Measurements from ENCODE around the gene NTNG1. TPM values are rescaled to one million over a fixed set of nuclear protein-coding genes. Genes with fewer than 3 reads are reported as not detected.
"Not testable (repeated sequence)": the region's sequence is repeated elsewhere in the genome, so short reads cannot be mapped to it uniquely, and the experiment has no call there.

The NTNG1 gene
- polyA plus RNA-seq, 3 donors: 0.07 to 0.79 (median 0.43) TPM

DNA sequence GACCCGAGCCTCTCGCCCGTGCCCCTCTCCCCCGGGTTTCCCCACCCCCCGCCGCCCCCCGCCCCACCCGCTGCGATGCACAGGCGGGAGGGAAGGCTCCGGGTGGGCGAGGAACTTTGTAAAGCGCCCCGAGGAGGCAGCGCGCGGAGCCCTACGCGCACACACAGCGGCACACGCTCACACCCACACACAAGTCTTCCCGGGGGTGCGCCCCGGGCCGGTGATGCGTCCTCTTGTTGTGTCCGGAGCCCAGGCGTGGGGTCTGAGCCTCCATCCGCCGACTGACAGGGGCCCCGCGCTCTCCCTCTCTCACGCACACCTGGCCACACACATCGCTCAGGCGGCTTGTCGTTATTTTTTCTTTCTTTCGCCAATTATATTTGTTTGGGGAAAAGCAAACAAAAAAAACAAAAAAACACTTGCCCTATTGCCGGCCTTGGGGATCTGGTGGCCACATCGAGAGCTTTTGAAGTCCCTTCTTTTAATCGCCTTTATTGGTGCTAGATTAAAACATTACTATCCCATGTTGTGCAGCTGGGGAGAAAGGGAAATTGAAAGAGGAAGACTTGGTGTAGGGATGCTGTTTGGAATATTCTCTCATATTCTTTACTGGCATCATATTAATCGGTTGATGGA is 770 bp downstream of the NTNG1 start:
- H3K27ac ChIP-seq (ENCODE audit: low read depth, low read length): no peak overlapping the region
- 1% methylated on average over 32 to 41 of the region's 41 CpGs for WGBS, 3 donors

GRCh38 chr1:107142140-107142542 is 1.3 kb downstream of the NTNG1 start:
- H3K27ac ChIP-seq (ENCODE audit: low read depth, low read length): no peak overlapping the region
- WGBS, 3 donors: 1 to 2% (median 2%) methylated on average over 5 of the region's 5 CpGs

GRCh38 chr1:107142666-107143065 is 1.8 kb downstream of the NTNG1 start:
- no peak overlapping the region for H3K27ac ChIP-seq (ENCODE audit: low read depth, low read length)
- WGBS, 3 donors: 45 to 51% (median 48%) methylated on average over 2 of the region's 2 CpGs

DNA sequence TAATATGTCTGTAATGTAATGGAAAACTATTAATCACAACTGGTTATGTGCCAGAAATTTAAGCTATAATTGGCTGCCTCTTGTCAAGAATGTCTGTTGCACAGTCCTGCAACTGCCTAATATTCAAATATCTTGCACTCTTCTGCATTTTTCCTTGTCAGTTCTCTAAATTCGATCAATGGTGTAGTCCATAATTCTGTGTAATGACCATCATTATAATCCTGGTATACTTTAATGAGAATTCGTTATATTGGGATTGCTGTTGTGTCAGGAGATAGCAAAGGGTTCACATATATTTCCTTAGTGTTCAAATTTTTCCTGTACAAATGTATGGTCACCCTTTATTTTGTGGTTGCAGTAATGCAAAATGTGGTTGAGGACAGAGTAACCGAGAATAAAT is 4.8 kb downstream of the NTNG1 start:
- H3K27ac ChIP-seq (ENCODE audit: low read depth, low read length): no peak overlapping the region
- 65 to 80% (median 75%) methylated on average over 3 of the region's 3 CpGs for WGBS, 3 donors

DNA sequence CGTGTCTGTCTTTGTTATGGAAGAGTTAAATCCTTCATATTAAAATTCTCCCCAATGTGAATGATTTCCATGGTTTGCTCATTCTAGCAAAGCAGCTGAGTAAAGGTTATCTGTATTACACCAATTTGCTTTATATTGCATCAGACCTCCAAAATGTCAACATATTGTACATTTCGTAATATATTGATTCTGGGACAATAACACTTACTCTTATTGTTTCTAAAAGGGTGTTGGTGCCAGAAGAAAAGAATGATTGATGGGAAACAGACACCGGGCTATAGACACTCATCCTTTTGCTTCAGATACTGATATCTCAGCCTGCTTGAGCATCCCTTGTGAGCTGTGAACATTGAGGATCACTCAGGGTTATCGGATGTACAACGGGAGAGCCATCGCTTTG is 7.0 kb downstream of the NTNG1 start:
- whole genome bisulfite sequencing, 3 donors: 65 to 84% (median 77%) methylated on average over 6 of the region's 6 CpGs
- H3K27ac ChIP-seq (ENCODE audit: low read depth, low read length): no peak overlapping the region

DNA sequence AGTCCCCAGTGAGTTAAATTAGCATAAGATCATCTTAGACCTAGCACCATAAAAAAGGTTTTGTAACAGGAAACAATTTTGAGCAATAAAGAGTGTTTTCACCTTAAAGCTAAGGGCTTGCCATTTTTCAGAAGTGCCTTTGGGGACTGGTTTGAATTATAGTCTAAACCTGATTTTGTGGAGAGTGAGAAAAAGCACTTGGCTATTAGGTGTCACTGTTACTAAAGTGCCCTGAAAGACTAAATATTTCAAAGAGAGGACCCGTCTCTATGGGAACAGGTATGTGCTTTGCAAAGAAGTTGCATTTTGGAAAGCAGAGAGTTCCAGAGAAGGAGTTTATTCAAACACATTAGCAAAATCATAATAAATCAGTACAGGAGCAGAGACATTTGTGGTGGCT is 9.1 kb downstream of the NTNG1 start:
- WGBS, 3 donors: 44 to 88% (median 84%) methylated on average over 1 of the region's 1 CpG
- H3K27ac ChIP-seq (ENCODE audit: low read depth, low read length): no peak overlapping the region

DNA sequence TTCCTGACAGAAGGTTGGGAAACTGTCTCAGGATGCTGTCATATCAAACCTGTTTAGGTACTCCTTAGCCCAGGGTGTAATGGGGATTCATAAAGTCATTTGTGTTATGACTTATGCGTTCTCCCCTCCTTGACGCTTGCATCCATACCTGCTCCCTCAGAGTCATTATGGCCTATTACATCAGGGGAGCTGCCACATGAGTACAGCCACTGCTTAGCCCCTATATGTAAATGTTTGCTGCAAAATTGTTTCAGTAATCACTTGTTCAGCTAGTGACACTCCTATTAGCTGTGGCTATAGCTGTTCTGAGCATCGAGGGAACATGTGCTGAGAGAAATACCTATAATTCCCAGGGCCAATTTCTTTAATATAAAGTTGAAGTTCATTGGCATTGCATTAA is 10.5 kb downstream of the NTNG1 start:
- H3K27ac ChIP-seq (ENCODE audit: low read depth, low read length): no peak overlapping the region
- WGBS, 3 donors: 79 to 91% (median 88%) methylated on average over 3 of the region's 3 CpGs

- no peak overlapping the region for H3K27ac ChIP-seq (ENCODE audit: low read depth, low read length)
- 41 to 59% (median 51%) methylated on average over 4 of the region's 4 CpGs for WGBS, 3 donors
These were observed 11.6 kb downstream of the NTNG1 start for GRCh38 chr1:107152395-107152794.

DNA sequence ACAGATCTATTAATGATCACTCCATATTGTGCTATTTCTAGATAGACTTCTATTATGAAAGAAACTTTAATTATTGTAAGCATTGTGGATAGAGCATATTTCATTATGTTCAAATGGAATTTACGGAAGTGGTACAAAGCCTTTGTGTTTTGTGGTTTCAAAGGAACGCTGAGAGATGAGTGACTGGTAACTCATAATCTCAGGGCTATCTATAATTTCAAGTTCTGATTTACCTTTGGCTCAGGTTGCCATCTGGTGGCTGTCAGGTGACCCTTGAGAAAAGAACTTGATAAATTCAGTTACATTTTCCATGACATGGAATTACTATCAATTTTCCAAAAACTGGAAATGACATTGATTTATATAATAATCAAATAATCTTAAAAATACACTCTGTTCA is 12.2 kb downstream of the NTNG1 start:
- no peak overlapping the region for H3K27ac ChIP-seq (ENCODE audit: low read depth, low read length)
- WGBS, 3 donors: 66 to 90% (median 81%) methylated on average over 2 of the region's 2 CpGs

- no peak overlapping the region for H3K27ac ChIP-seq (ENCODE audit: low read depth, low read length)
- 69 to 76% (median 69%) methylated on average over 5 of the region's 5 CpGs for WGBS, 3 donors
These were observed 17.7 kb downstream of the NTNG1 start for GRCh38 chr1:107158496-107158895.

- WGBS, 3 donors: 69 to 81% (median 76%) methylated on average over 3 of the region's 3 CpGs
- no peak overlapping the region for H3K27ac ChIP-seq (ENCODE audit: low read depth, low read length)
These were observed 18.2 kb downstream of the NTNG1 start for GRCh38 chr1:107158991-107159390.

DNA sequence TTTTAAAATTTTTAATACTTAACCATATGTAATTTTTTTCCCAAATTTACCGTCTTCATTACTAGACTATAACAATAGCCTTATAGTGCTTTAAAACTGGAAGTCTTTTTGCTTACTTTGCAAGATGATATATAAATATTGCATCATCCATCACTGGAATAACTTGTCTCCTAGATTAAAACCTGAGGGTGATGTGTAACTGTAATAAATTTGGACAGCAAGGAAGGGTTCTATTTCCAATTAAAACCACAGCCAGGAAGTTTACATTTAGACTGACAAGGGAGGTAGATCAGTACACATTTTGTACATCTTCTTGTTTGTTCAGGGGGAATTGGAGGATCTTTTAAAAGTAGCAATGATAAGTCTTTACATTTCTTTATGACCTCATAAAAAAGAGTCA is 21.9 kb downstream of the NTNG1 start:
- H3K27ac ChIP-seq (ENCODE audit: low read depth, low read length): no peak overlapping the region
- 73 to 93% (median 88%) methylated on average over 1 of the region's 1 CpG for WGBS, 3 donors

DNA sequence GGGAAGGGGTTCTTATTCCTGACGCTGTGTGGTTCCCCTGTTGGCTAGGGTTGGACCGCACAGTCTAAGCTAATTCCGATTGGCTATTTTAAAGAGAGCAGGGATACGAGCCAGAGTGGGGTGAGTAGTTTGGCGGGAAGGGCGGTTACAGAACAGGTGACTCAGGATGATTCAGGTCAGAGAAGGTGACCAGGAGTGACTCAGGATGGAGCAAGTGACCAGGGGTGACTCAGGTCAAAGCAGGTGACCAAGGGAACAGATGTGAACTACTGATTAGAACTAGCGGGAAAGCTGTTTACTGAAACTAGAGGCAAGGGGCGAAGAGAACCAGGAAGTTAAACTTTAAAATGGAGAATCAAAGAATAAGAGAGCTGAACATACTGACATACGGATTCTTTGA is 24.1 kb downstream of the NTNG1 start:
- not testable (repeated sequence) for H3K27ac ChIP-seq (ENCODE audit: low read depth, low read length)
- 88 to 92% (median 90%) methylated on average over 9 of the region's 9 CpGs for WGBS, 3 donors

- 71 to 89% (median 86%) methylated on average over 3 of the region's 3 CpGs for WGBS, 3 donors
- no peak overlapping the region for H3K27ac ChIP-seq (ENCODE audit: low read depth, low read length)
These were observed 28.8 kb downstream of the NTNG1 start for GRCh38 chr1:107169615-107170014.

- 63 to 85% (median 78%) methylated on average over 5 of the region's 5 CpGs for WGBS, 3 donors
- H3K27ac ChIP-seq (ENCODE audit: low read depth, low read length): no peak overlapping the region
These were observed 30.5 kb downstream of the NTNG1 start for GRCh38 chr1:107171333-107171732.

DNA sequence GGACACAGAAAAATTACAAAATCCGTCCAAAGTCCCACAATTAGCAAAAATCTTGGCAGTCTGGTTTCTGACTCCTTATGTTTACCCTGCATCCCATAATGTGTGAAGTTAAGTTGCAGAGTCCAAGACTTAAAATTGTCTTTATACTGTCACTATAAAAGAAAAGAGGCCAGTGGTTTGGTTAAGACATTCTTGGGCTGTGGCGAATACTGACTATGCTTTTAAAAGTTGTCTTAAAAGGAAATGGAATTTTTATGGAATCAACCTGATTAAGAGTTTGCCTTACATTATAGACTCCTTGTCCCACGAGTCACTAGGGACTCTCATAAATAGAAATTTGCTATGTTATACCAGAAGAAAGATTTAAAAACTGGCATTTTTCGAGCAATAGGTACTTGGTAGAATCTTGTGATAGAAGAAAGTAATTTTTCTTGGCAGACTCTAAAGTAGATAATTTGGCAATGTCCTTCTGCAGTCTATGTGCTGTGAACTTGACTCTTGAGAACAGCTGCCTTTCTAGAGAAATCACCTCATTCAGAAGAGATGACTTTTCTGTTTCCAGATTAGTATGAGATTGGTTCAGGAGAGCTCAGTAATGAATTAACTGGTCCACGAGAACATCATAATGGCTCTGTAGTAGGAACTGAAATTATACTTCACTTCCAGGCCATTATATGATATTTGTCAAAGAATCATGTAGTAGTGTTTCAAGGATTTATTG is 31.8 kb downstream of the NTNG1 start:
- 54 to 81% (median 76%) methylated on average over 5 of the region's 5 CpGs for WGBS, 3 donors
- no peak overlapping the region for H3K27ac ChIP-seq (ENCODE audit: low read depth, low read length)

DNA sequence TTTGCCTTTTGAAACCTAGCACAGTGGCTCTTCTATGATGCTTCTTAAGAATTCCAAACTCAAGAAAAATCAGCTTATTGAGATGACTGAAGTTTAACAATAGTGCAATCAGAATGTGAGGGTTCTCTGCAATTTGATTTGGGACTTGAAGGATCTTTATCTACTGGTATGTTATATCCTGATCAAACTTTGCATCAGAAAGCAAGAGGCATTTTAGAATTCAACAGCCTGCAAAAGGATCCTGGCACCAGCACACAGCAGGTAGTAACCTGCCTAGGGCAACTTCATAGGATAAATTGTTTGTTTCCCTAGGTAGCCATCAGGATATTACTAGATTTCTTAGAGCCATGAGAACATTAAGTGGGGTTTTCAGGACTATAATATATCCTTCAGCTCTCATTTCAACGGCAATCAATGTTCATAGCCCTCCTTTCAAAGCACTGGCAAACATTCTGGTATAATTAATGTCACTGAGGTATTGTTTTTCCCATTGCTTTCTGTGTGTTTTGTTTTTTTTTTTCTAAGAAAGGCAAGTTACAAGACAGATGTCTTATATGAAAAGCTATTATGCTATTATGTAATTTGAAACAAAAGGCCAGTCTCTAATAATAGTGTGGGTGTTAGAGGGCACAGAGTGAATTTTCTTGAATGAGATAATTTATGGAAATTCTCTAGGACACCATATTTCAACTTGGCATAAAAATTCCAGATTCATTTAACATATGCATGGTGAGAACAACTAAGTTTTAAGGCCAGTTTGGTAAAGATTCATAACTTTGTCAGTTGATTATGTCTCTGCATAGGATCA is 34.5 kb downstream of the NTNG1 start:
- WGBS, 3 donors: 33 to 71% (median 55%) methylated on average over 1 of the region's 1 CpG

DNA sequence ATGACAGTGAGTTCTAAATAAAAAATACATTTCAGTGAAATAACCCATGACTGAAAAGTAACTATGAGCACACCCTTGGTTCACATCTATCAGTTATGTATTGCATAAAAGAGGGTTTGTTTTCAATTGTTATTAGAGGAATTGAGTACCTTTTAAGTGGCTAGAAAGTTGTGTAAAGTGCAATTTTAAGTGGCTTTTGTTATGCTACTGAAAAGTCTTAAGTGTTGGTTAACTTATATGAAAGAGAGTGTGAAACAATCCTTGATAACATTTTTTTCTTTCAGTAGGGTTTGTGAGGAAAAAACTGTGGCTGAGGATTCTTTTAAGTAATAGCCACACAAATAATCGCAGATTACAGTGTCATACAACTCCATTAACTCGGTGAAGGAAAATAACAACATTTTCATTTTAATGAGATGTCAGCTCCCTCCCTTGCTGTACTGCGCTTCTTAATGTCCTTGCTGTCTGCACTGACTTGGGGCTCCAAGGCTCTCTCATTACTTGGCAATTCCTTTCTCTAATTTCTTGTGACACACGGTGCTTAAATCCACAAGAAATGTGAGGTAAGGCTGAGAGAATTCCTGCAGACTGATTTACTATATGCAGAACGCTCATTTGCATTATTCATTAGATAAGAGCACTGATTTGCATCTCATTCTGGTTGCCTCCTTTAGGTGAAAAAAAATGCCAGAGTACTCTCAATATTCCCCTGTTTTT is 40.6 kb downstream of the NTNG1 start:
- H3K27ac ChIP-seq (ENCODE audit: low read depth, low read length): no peak overlapping the region
- 37 to 52% (median 50%) methylated on average over 5 of the region's 5 CpGs for WGBS, 3 donors

More for the DNA sequence above, 34.5 kb downstream of the NTNG1 start:
- no peak overlapping the region for H3K27ac ChIP-seq (ENCODE audit: low read depth, low read length)

- no peak overlapping the region for H3K27ac ChIP-seq (ENCODE audit: low read depth, low read length)
- 59 to 74% (median 72%) methylated on average over 4 of the region's 4 CpGs for WGBS, 3 donors
These were observed 42.2 kb downstream of the NTNG1 start for GRCh38 chr1:107183011-107183410.

Measured in adipose tissue (tissue), 3 donors.